Subcutaneous abdominal adipose tissue (tissue), 5 donors: ENCODE results near the gene CLEC20A.

Experiments used
- H3K27ac ChIP-seq: one replicate; pipeline ENCODE4 v1.7.0; 2013; ENCODE audit warnings: low read depth, mild to moderate bottlenecking, inconsistent platforms, low read length, moderate library complexity
- H3K27me3 ChIP-seq, 5 donors: one replicate each; pipeline ENCODE4 v1.7.0; 2013; ENCODE audit warnings: low read length in 5 of 5, inconsistent platforms in 1 of 5; ENCODE audit not compliant: control insufficient read depth in 5 of 5, insufficient read depth in 4 of 5
- H3K36me3 ChIP-seq, 5 donors: one replicate each; pipeline ENCODE4 v1.7.0; 2013; ENCODE audit warnings: low read length in 5 of 5; ENCODE audit not compliant: control insufficient read depth in 5 of 5, insufficient read depth in 5 of 5
- H3K4me1 ChIP-seq, 5 donors: one replicate each; pipeline ENCODE4 v1.7.0; 2013; ENCODE audit warnings: low read length in 5 of 5, mild to moderate bottlenecking in 3 of 5, moderate library complexity in 1 of 5; ENCODE audit not compliant: control insufficient read depth in 5 of 5, insufficient read depth in 5 of 5
- H3K4me3 ChIP-seq, 5 donors: one replicate each; pipeline ENCODE4 v1.7.0; 2013; ENCODE audit warnings: low read length in 5 of 5, low read depth in 1 of 5
- H3K9ac ChIP-seq, 5 donors: one replicate each; pipeline ENCODE4 v1.7.0; 2013; ENCODE audit warnings: low read length in 5 of 5, mild to moderate bottlenecking in 4 of 5, moderate library complexity in 3 of 5
- H3K9me3 ChIP-seq, 5 donors: one replicate each; pipeline ENCODE4 v1.7.0; 2013; ENCODE audit warnings: low read length in 5 of 5; ENCODE audit not compliant: control insufficient read depth in 5 of 5
- donor health status: healthy.
- donor health status: healthy.
- donor health status: healthy.
- donor health status: healthy.
- donor health status: healthy.

Gene CLEC20A

GRCh38 chr1:178530037-178530402 lies 33.3 kb upstream of the CLEC20A start:
- Histone ChIP-seq H3K4me3 (no peak overlapping the region), H3K4me1 (peaks cover 0 to 4% (median 4%) of the 10 kb centered on the region in 5 donors)

GRCh38 chr1:178529364-178530036 lies 32.7 kb upstream of the CLEC20A start:
- Histone ChIP-seq H3K9ac (no peak overlapping the region), H3K9me3 (peaks cover 0 to 1% (median under 1%) of the 10 kb centered on the region in 5 donors), H3K27ac (no peak overlapping the region), H3K4me1 (peaks cover 0 to 4% (median 4%) of the 10 kb centered on the region in 5 donors), H3K36me3 (no peaks in the 10 kb centered on the region), H3K4me3 (no peak overlapping the region), H3K27me3 (peaks cover 0 to 3% (median 0%) of the 10 kb centered on the region in 5 donors)

More at GRCh38 chr1:178530037-178530402, 33.3 kb upstream of the CLEC20A start:
- no peak overlapping the region for H3K27ac ChIP-seq
- no peaks in the 10 kb centered on the region for H3K36me3 ChIP-seq
- H3K27me3 ChIP-seq, result peaks cover 0 to 3% (median 0%) of the 10 kb centered on the region in 5 donors
- no peaks in the 10 kb centered on the region for H3K9me3 ChIP-seq
- no peak overlapping the region for H3K9ac ChIP-seq

- H3K4me1 ChIP-seq, result peaks cover 0 to 4% (median 4%) of the 10 kb centered on the region in 5 donors
- H3K27ac ChIP-seq, result no peak overlapping the region
- H3K4me3 ChIP-seq, result no peak overlapping the region
These were observed 32.2 kb upstream of the CLEC20A start for GRCh38 chr1:178528953-178529335.

GRCh38 chr1:178528228-178528952 lies 31.6 kb upstream of the CLEC20A start:
- Histone ChIP-seq H3K9me3 (peaks cover 0 to 7% (median 4%) of the 10 kb centered on the region in 5 donors), H3K27ac (no peak overlapping the region), H3K27me3 (peaks cover 0 to 3% (median 0%) of the 10 kb centered on the region in 5 donors), H3K36me3 (no peaks in the 10 kb centered on the region), H3K9ac (no peak overlapping the region), H3K4me3 (no peak overlapping the region), H3K4me1 (peaks cover 0 to 4% (median 4%) of the 10 kb centered on the region in 5 donors)

More at GRCh38 chr1:178528953-178529335, 32.2 kb upstream of the CLEC20A start:
- Histone ChIP-seq H3K27me3 (peaks cover 0 to 3% (median 0%) of the 10 kb centered on the region in 5 donors), H3K36me3 (no peaks in the 10 kb centered on the region), H3K9me3 (peaks cover 0 to 6% (median 4%) of the 10 kb centered on the region in 5 donors), H3K9ac (no peak overlapping the region)

GRCh38 chr1:178527117-178527516 lies 30.4 kb upstream of the CLEC20A start:
- H3K9ac ChIP-seq, result no peak overlapping the region
- no peaks in the 10 kb centered on the region for H3K36me3 ChIP-seq
- H3K27ac ChIP-seq, result no peak overlapping the region
- H3K9me3 ChIP-seq, result peaks cover 0 to 7% (median 4%) of the 10 kb centered on the region in 5 donors
- no peak overlapping the region for H3K4me3 ChIP-seq
- peaks cover 0 to 2% (median 0%) of the 10 kb centered on the region in 5 donors for H3K27me3 ChIP-seq
- H3K4me1 ChIP-seq, result peaks cover 0 to 3% (median 2%) of the 10 kb centered on the region in 5 donors

GRCh38 chr1:178521241-178521640 lies 24.5 kb upstream of the CLEC20A start:
- H3K27me3 ChIP-seq, result no peaks in the 10 kb centered on the region
- H3K4me3 ChIP-seq, result no peak overlapping the region
- no peaks in the 10 kb centered on the region for H3K4me1 ChIP-seq
- H3K9me3 ChIP-seq, result peaks cover 0 to 7% (median 4%) of the 10 kb centered on the region in 5 donors
- H3K27ac ChIP-seq, result no peak overlapping the region
- H3K9ac ChIP-seq, result no peak overlapping the region
- no peaks in the 10 kb centered on the region for H3K36me3 ChIP-seq

GRCh38 chr1:178520803-178521202 lies 24.0 kb upstream of the CLEC20A start:
- Histone ChIP-seq H3K4me1 (no peaks in the 10 kb centered on the region), H3K36me3 (no peaks in the 10 kb centered on the region), H3K9ac (no peak overlapping the region), H3K27ac (no peak overlapping the region), H3K27me3 (no peaks in the 10 kb centered on the region), H3K9me3 (peaks cover 0 to 7% (median 4%) of the 10 kb centered on the region in 5 donors), H3K4me3 (no peak overlapping the region)

GRCh38 chr1:178518894-178519293 lies 22.1 kb upstream of the CLEC20A start:
- Histone ChIP-seq H3K27me3 (no peaks in the 10 kb centered on the region), H3K9ac (no peak overlapping the region), H3K4me3 (no peak overlapping the region), H3K36me3 (no peaks in the 10 kb centered on the region), H3K27ac (no peak overlapping the region), H3K4me1 (peaks cover 0 to 2% (median under 1%) of the 10 kb centered on the region in 5 donors), H3K9me3 (peaks cover 0 to under 1% (median 0%) of the 10 kb centered on the region in 5 donors)

- Histone ChIP-seq H3K27ac (no peak overlapping the region), H3K27me3 (no peaks in the 10 kb centered on the region), H3K4me3 (no peak overlapping the region), H3K9me3 (no peaks in the 10 kb centered on the region), H3K36me3 (no peaks in the 10 kb centered on the region), H3K4me1 (peaks cover 0 to 7% (median 5%) of the 10 kb centered on the region in 5 donors), H3K9ac (no peak overlapping the region)
These were observed 19.3 kb upstream of the CLEC20A start for GRCh38 chr1:178516110-178516509.
